ENCODE measurements around the gene GOLGA8H.
"Not testable (repeated sequence)": the region's sequence is repeated elsewhere in the genome, so short reads cannot be mapped to it uniquely, and the experiment has no call there.

GOLGA8H gene

GRCh38 chr15:30603796-30604195, at the start of gene GOLGA8H:
GOLGA8H (plus strand) TSS chr15:30604028; CDS start chr15:30604126, 98 bp downstream.
- in situ Hi-C loops (cut with MboI; ENCODE audit: low sequenced_read_pairs): not testable (repeated sequence)

GRCh38 chr15:30566949-30567348, 36.9 kb upstream of the GOLGA8H start:
- in situ Hi-C loops (cut with MboI; ENCODE audit: low sequenced_read_pairs): not testable (repeated sequence)

GRCh38 chr15:30573012-30573491, 30.8 kb upstream of the GOLGA8H start:
- in situ Hi-C loops (cut with MboI; ENCODE audit: low sequenced_read_pairs): not testable (repeated sequence)

- in situ Hi-C loops (cut with MboI; ENCODE audit: low sequenced_read_pairs): not testable (repeated sequence)
Measured at GRCh38 chr15:30579394-30579970, 24.3 kb upstream of the GOLGA8H start.

- in situ Hi-C loops (cut with MboI; ENCODE audit: low sequenced_read_pairs): not testable (repeated sequence)
Measured at GRCh38 chr15:30580716-30581115, 23.1 kb upstream of the GOLGA8H start.

- in situ Hi-C loops (cut with MboI; ENCODE audit: low sequenced_read_pairs): not testable (repeated sequence)
Measured at GRCh38 chr15:30598953-30599352, 4.9 kb upstream of the GOLGA8H start.

- in situ Hi-C loops (cut with MboI; ENCODE audit: low sequenced_read_pairs): not testable (repeated sequence)
Measured at GRCh38 chr15:30612271-30612670, 8.4 kb downstream of the GOLGA8H start.

- in situ Hi-C loops (cut with MboI; ENCODE audit: low sequenced_read_pairs): not testable (repeated sequence)
Measured at GRCh38 chr15:30621342-30621741, 17.5 kb downstream of the GOLGA8H start.

GRCh38 chr15:30625436-30626193, 21.8 kb downstream of the GOLGA8H start, which contains the start of gene ARHGAP11B:
ARHGAP11B (plus strand) TSS chr15:30626128.
- in situ Hi-C loops (cut with MboI; ENCODE audit: low sequenced_read_pairs): not testable (repeated sequence)

GRCh38 chr15:30626194-30626565, 22.4 kb downstream of the GOLGA8H start:
- in situ Hi-C loops (cut with MboI; ENCODE audit: low sequenced_read_pairs): not testable (repeated sequence)

- in situ Hi-C loops (cut with MboI; ENCODE audit: low sequenced_read_pairs): not testable (repeated sequence)
Measured at GRCh38 chr15:30626632-30627031, 22.8 kb downstream of the GOLGA8H start.

- in situ Hi-C loops (cut with MboI; ENCODE audit: low sequenced_read_pairs): no loop called here
Measured at GRCh38 chr15:30650012-30650929, 46.4 kb downstream of the GOLGA8H start.

- in situ Hi-C loops (cut with MboI; ENCODE audit: low sequenced_read_pairs): not testable (repeated sequence)
Measured at GRCh38 chr15:30661154-30661553, 57.3 kb downstream of the GOLGA8H start.

Data from hTERT RPE-1 (cell line).